ENCODE results near the gene DYRK3.

DNA sequence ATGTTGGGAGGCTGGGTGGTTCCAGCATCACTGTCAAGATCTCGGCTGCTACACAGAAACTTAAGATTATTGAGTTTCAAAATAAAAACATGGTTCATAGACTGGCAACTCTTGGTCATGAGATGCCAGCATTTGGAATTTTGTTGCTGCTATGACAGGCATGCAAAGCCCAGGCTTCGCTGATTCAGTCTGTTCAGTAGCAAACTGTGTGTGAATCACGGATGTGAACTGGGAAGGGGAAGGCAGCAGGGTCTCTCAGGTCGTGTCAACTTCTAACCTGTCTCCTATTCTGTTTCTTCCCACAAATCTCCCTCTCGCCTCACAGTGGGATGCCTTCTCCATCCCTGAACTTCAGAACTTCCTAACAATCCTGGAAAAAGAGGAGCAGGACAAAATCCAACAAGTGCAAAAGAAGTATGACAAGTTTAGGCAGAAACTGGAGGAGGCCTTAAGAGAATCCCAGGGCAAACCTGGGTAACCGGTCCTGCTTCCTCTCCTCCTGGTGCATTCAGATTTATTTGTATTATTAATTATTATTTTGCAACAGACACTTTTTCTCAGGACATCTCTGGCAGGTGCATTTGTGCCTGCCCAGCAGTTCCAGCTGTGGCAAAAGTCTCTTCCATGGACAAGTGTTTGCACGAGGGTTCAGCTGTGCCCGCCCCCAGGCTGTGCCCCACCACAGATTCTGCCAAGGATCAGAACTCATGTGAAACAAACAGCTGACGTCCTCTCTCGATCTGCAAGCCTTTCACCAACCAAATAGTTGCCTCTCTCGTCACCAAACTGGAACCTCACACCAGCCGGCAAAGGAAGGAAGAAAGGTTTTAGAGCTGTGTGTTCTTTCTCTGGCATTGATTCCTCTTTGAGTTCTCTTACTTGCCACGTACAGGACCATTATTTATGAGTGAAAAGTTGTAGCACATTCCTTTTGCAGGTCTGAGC is 48.6 kb upstream of the DYRK3 start:
- TF ChIP-seq TAF1 (IDR thresholded peaks at IDR 0.05; ENCODE audit: low read depth, low read length) (no peak), POLR2A (IDR thresholded peaks at IDR 0.05; ENCODE audit: control extremely low read depth in 1 of 2, low read depth in 2 of 2, low read length in 2 of 2) (no peak), KDM1A (IDR thresholded peaks at IDR 0.05; ENCODE audit: borderline replicate concordance, low read length) (no peak), FOSL1 (IDR thresholded peaks at IDR 0.05; ENCODE audit: insufficient read depth, low read depth, low read length) (no peak), POLR2AphosphoS5 (IDR thresholded peaks at IDR 0.05; ENCODE audit: low read depth, low read length) (no peak), EP300 (IDR thresholded peaks at IDR 0.05; ENCODE audit: borderline replicate concordance in 1 of 2, low read depth in 2 of 2, low read length in 2 of 2) (no peak), HDAC6 (IDR thresholded peaks at IDR 0.05; ENCODE audit: low read depth, low read length) (no peak), ZNF274 (IDR thresholded peaks at IDR 0.05; ENCODE audit: borderline replicate concordance, extremely low read depth, low read length) (no peak)
- TF ChIP-seq, protein P1, sequence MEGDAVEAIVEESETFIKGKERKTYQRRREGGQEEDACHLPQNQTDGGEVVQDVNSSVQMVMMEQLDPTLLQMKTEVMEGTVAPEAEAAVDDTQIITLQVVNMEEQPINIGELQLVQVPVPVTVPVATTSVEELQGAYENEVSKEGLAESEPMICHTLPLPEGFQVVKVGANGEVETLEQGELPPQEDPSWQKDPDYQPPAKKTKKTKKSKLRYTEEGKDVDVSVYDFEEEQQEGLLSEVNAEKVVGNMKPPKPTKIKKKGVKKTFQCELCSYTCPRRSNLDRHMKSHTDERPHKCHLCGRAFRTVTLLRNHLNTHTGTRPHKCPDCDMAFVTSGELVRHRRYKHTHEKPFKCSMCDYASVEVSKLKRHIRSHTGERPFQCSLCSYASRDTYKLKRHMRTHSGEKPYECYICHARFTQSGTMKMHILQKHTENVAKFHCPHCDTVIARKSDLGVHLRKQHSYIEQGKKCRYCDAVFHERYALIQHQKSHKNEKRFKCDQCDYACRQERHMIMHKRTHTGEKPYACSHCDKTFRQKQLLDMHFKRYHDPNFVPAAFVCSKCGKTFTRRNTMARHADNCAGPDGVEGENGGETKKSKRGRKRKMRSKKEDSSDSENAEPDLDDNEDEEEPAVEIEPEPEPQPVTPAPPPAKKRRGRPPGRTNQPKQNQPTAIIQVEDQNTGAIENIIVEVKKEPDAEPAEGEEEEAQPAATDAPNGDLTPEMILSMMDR (IDR thresholded peaks at IDR 0.05; ENCODE audit: control extremely low read depth in 1 of 3, insufficient read depth in 1 of 3, low read depth in 1 of 3, low read length in 3 of 3): no peak

All from H1 (cell line).